IPS-20b (cell line): Measurements from ENCODE around the gene NUP62.
"Not testable (repeated sequence)": the region's sequence is repeated elsewhere in the genome, so short reads cannot be mapped to it uniquely, and the experiment has no call there.

Experiments
- H3K27ac ChIP-seq: one replicate; pipeline ENCODE4 v1.5.1; 2013; ENCODE audit warnings: low read length
- H3K27me3 ChIP-seq: 2 replicates; pipeline ENCODE4 v1.6.1; 2013; ENCODE audit warnings: mild to moderate bottlenecking, low read length, inconsistent platforms; ENCODE audit not compliant: insufficient read depth
- H3K36me3 ChIP-seq: 2 replicates; pipeline ENCODE4 v1.6.1; 2013; ENCODE audit warnings: low read depth, mild to moderate bottlenecking, inconsistent platforms, low read length, moderate library complexity; ENCODE audit not compliant: insufficient read depth
- H3K4me1 ChIP-seq: 2 replicates; pipeline ENCODE4 v1.6.1; 2013; ENCODE audit warnings: mild to moderate bottlenecking, control low read depth, inconsistent platforms, low read length, moderate library complexity; ENCODE audit not compliant: insufficient read depth
- H3K4me3 ChIP-seq: 2 replicates; pipeline ENCODE4 v1.5.1; 2013; ENCODE audit warnings: mild to moderate bottlenecking, low read length, inconsistent platforms
- H3K9ac ChIP-seq: 2 replicates; pipeline ENCODE4 v1.6.1; 2013; ENCODE audit warnings: low read depth, mild to moderate bottlenecking, inconsistent platforms, low read length, moderate library complexity
- H3K9me3 ChIP-seq: 2 replicates; pipeline ENCODE4 v1.6.1; 2013; ENCODE audit warnings: mild to moderate bottlenecking, low read depth, low read length, inconsistent platforms; ENCODE audit not compliant: insufficient read depth

Gene NUP62

GRCh38 chr19:49932041-49932451 is 2.7 kb upstream of the NUP62 start:
- Histone ChIP-seq H3K9ac (no peak overlapping the region), H3K4me1 (peaks cover 6% of the 10 kb centered on the region; the same call in 1 of the 2 replicates), H3K36me3 (peaks cover 10% of the 10 kb centered on the region), H3K27ac (no peak overlapping the region), H3K9me3 (no peaks in the 10 kb centered on the region), H3K4me3 (no peak overlapping the region), H3K27me3 (peaks cover 3% of the 10 kb centered on the region; the same call in 1 of the 2 replicates)

GRCh38 chr19:49931293-49932040 is 2.2 kb upstream of the NUP62 start:
- H3K27ac ChIP-seq: no peak overlapping the region
- no peaks in the 10 kb centered on the region for H3K9me3 ChIP-seq
- no peak overlapping the region for H3K9ac ChIP-seq
- H3K4me3 ChIP-seq: no peak overlapping the region
- no peaks in the 10 kb centered on the region for H3K27me3 ChIP-seq
- peaks cover 15% of the 10 kb centered on the region for H3K36me3 ChIP-seq
- H3K4me1 ChIP-seq: peaks cover 6% of the 10 kb centered on the region; the same call in 1 of the 2 replicates

- Histone ChIP-seq H3K27ac (peak overlapping the region; percentile 30), H3K9ac (peak overlapping the region; percentile 49; the same call in 1 of the 2 replicates), H3K27me3 (no peaks in the 10 kb centered on the region), H3K36me3 (peaks cover 23% of the 10 kb centered on the region), H3K4me1 (peaks cover 6% of the 10 kb centered on the region; the same call in 1 of the 2 replicates), H3K9me3 (no peaks in the 10 kb centered on the region), H3K4me3 (peak overlapping the region; percentile 64)
Measured at GRCh38 chr19:49930483-49931011, 1.2 kb upstream of the NUP62 start.

- Histone ChIP-seq H3K36me3 (peaks cover 29% of the 10 kb centered on the region), H3K4me3 (peak overlapping the region; percentile 96), H3K9me3 (no peaks in the 10 kb centered on the region), H3K4me1 (peaks cover 6% of the 10 kb centered on the region; the same call in 1 of the 2 replicates), H3K9ac (peak overlapping the region; percentile 99), H3K27me3 (no peaks in the 10 kb centered on the region), H3K27ac (peak overlapping the region; percentile 86)
Measured at GRCh38 chr19:49929611-49930482, 543 bp upstream of the NUP62 start.

- H3K4me1 ChIP-seq: peaks cover 6% of the 10 kb centered on the region; the same call in 1 of the 2 replicates
- H3K9ac ChIP-seq: peak overlapping the region; percentile 99; the same call in 1 of the 2 replicates
- H3K36me3 ChIP-seq: peaks cover 51% of the 10 kb centered on the region
- H3K27me3 ChIP-seq: no peaks in the 10 kb centered on the region
- H3K27ac ChIP-seq: no peak overlapping the region
- no peaks in the 10 kb centered on the region for H3K9me3 ChIP-seq
- H3K4me3 ChIP-seq: peak overlapping the region; percentile 96; the same call in 1 of the 2 replicates
Measured at GRCh38 chr19:49927526-49928264, 1.6 kb downstream of the NUP62 start.

- H3K4me3 ChIP-seq: no peak overlapping the region
- no peaks in the 10 kb centered on the region for H3K9me3 ChIP-seq
- H3K36me3 ChIP-seq: peaks cover 62% of the 10 kb centered on the region
- H3K9ac ChIP-seq: no peak overlapping the region
- no peak overlapping the region for H3K27ac ChIP-seq
- peaks cover 10% of the 10 kb centered on the region; the same call in 1 of the 2 replicates for H3K4me1 ChIP-seq
- no peaks in the 10 kb centered on the region for H3K27me3 ChIP-seq
Measured at GRCh38 chr19:49926515-49926914, 2.8 kb downstream of the NUP62 start.

GRCh38 chr19:49925486-49925885 is 3.8 kb downstream of the NUP62 start:
- H3K27me3 ChIP-seq: no peaks in the 10 kb centered on the region
- H3K9ac ChIP-seq: no peak overlapping the region
- no peaks in the 10 kb centered on the region for H3K9me3 ChIP-seq
- no peak overlapping the region for H3K27ac ChIP-seq
- peaks cover 73% of the 10 kb centered on the region for H3K36me3 ChIP-seq
- H3K4me1 ChIP-seq: peaks cover 10% of the 10 kb centered on the region; the same call in 1 of the 2 replicates
- H3K4me3 ChIP-seq: no peak overlapping the region

GRCh38 chr19:49924881-49925210 is 4.5 kb downstream of the NUP62 start:
- H3K36me3 ChIP-seq: peaks cover 75% of the 10 kb centered on the region
- H3K27me3 ChIP-seq, H3K27ac ChIP-seq, H3K4me3 ChIP-seq, H3K9me3 ChIP-seq, H3K9ac ChIP-seq, H3K4me1 ChIP-seq: not testable (repeated sequence)

GRCh38 chr19:49924004-49924880 is 5.1 kb downstream of the NUP62 start:
- H3K27ac ChIP-seq: no peak overlapping the region
- H3K4me3 ChIP-seq: no peak overlapping the region
- no peaks in the 10 kb centered on the region for H3K9me3 ChIP-seq
- no peaks in the 10 kb centered on the region for H3K27me3 ChIP-seq
- peaks cover 79% of the 10 kb centered on the region for H3K36me3 ChIP-seq
- H3K4me1 ChIP-seq: peaks cover 10% of the 10 kb centered on the region; the same call in 1 of the 2 replicates
- no peak overlapping the region; the same call in 1 of the 2 replicates for H3K9ac ChIP-seq

GRCh38 chr19:49923055-49924003 is 6.0 kb downstream of the NUP62 start:
- H3K4me1 ChIP-seq: peaks cover 10% of the 10 kb centered on the region; the same call in 1 of the 2 replicates
- no peaks in the 10 kb centered on the region for H3K27me3 ChIP-seq
- H3K27ac ChIP-seq: no peak overlapping the region
- peaks cover 85% of the 10 kb centered on the region for H3K36me3 ChIP-seq
- H3K4me3 ChIP-seq: no peak overlapping the region
- peak overlapping the region; percentile 15; the same call in 1 of the 2 replicates for H3K9ac ChIP-seq
- H3K9me3 ChIP-seq: no peaks in the 10 kb centered on the region
